Coronary artery (tissue), 2 donors: ENCODE measurements around the gene ZNF770.

Source experiments
- DNase-seq: peaks from one replicate; pipeline ENCODE4 v3.0.0-alpha.2; 2017; ENCODE audit warnings: low spot score
- H3K27ac ChIP-seq, 2 donors: fragments of 200-600 bp; sonication (generic); one replicate each; pipeline ENCODE4 v1.5.1; 2016 to 2019
- H3K4me3 ChIP-seq: fragments of 200-600 bp; sonication (generic); 2 replicates; pipeline ENCODE4 v1.5.1; 2016; ENCODE audit warnings: mild to moderate bottlenecking, moderate library complexity
- TF ChIP-seq, protein P1 (sequence below): fragments of 200-600 bp; sonication (generic); IDR thresholded peaks from one replicate; pipeline ENCODE4 v1.5.1; 2019; ENCODE audit warnings: antibody characterized with exemption

Gene ZNF770

DNA sequence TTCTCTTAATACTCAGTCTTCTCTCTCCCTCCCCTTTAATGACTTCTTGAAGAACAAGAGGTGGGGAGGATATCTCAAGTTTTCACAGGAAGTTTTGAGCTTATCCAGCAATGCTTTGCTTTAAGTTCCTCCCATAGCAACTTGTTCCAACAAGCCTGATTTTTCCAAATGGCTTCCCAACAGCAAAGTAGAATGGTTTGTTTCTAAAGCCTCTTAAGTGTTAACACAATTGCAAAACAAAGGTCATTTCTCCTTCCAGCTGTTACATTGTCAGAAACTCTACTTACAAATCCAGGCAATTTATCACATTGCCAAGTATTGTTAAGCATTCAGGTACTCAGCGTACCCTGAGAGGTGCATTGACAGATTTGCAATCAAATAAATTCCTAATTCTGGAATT is 6.8 kb upstream of the ZNF770 start:
- H3K27ac ChIP-seq: no peak overlapping the region
- TF ChIP-seq, protein P1, sequence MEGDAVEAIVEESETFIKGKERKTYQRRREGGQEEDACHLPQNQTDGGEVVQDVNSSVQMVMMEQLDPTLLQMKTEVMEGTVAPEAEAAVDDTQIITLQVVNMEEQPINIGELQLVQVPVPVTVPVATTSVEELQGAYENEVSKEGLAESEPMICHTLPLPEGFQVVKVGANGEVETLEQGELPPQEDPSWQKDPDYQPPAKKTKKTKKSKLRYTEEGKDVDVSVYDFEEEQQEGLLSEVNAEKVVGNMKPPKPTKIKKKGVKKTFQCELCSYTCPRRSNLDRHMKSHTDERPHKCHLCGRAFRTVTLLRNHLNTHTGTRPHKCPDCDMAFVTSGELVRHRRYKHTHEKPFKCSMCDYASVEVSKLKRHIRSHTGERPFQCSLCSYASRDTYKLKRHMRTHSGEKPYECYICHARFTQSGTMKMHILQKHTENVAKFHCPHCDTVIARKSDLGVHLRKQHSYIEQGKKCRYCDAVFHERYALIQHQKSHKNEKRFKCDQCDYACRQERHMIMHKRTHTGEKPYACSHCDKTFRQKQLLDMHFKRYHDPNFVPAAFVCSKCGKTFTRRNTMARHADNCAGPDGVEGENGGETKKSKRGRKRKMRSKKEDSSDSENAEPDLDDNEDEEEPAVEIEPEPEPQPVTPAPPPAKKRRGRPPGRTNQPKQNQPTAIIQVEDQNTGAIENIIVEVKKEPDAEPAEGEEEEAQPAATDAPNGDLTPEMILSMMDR: no peak
- H3K4me3 ChIP-seq: no peak overlapping the region
- DNase-seq: no peak

DNA sequence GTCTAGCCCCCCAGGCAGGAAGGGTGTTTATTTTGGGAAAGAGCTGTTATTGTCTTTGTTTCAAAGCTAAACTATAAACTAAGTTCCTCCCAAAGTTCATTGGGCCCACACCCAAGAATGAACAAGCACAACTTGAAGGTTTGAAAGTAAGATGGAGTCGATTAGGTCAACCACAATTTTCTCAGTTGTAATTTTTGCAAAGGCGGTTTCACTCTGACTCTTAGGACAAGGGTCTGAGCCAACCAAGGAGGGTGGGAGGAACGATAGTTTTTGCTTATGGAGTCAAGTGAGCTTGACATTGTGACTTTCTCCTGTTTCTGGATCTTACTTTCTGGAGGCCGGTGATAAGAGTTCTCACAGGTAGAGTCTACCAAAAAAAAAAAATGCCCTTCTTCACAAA is 5.8 kb upstream of the ZNF770 start:
- DNase-seq: no peak
- Histone ChIP-seq H3K27ac (no peak overlapping the region), H3K4me3 (no peak overlapping the region)
- TF ChIP-seq, protein P1: no peak

- DNase-seq: no peak
- no peak overlapping the region for H3K4me3 ChIP-seq
- TF ChIP-seq, protein P1: no peak
- no peak overlapping the region for H3K27ac ChIP-seq
Measured at GRCh38 chr15:34993412-34993811, 5.3 kb upstream of the ZNF770 start.

GRCh38 chr15:34987609-34988026 is 469 bp downstream of the ZNF770 start:
- H3K4me3 ChIP-seq: peak overlapping the region; percentile 82
- DNase-seq: no peak
- TF ChIP-seq, protein P1: no peak
- peak overlapping the region; percentile 95 for H3K27ac ChIP-seq

- no peak for DNase-seq
- peak overlapping the region; percentile 82 for H3K4me3 ChIP-seq
- peak overlapping the region in 1 of 2 donors; percentile 95 for H3K27ac ChIP-seq
Measured at GRCh38 chr15:34986771-34987480, 1.2 kb downstream of the ZNF770 start.

GRCh38 chr15:34986326-34986725 is 1.8 kb downstream of the ZNF770 start:
- H3K4me3 ChIP-seq: peak overlapping the region; percentile 82
- TF ChIP-seq, protein P1: no peak
- H3K27ac ChIP-seq: no peak overlapping the region
- no peak for DNase-seq

More at GRCh38 chr15:34986771-34987480, 1.2 kb downstream of the ZNF770 start:
- TF ChIP-seq, protein P1: no peak
